ENCODE data around the gene H2BK1. TPM values are rescaled to one million over a fixed set of nuclear protein-coding genes. Genes with fewer than 3 reads are reported as not detected.

H2BK1 gene
- total RNA-seq, 1 experiment from 2014 or later, result 0.64 TPM

Other genes with a start within 250 kb of the H2BK1 start
- gene KCNH2, start 232.2 kb downstream of the H2BK1 start, total RNA-seq (2014; rRNA removed; shearing (Covaris generic)), result 0.58 and 0.84 TPM in 2 replicates
- gene NOS3, start 219.5 kb downstream of the H2BK1 start, total RNA-seq (2014; rRNA removed; shearing (Covaris generic)), result 0.29 and 0.60 TPM in 2 replicates
- 0.17 TPM in 1 of 2 replicates, not detected in the other for gene ATG9B, start 186.0 kb downstream of the H2BK1 start, total RNA-seq (2014; rRNA removed; shearing (Covaris generic))
- gene ABCB8, start 182.0 kb downstream of the H2BK1 start, total RNA-seq (2014; rRNA removed; shearing (Covaris generic)), result 25.2 and 26.5 TPM in 2 replicates
- gene ASIC3, start 162.0 kb downstream of the H2BK1 start, total RNA-seq (2014; rRNA removed; shearing (Covaris generic)), result 0.10 TPM in 1 of 2 replicates, not detected in the other
- 43.8 and 46.0 TPM in 2 replicates for gene CDK5, start 152.6 kb downstream of the H2BK1 start, total RNA-seq (2014; rRNA removed; shearing (Covaris generic))
- 61.6 and 82.9 TPM in 2 replicates for gene SLC4A2, start 150.9 kb downstream of the H2BK1 start, total RNA-seq (2014; rRNA removed; shearing (Covaris generic))
- gene FASTK, start 129.7 kb downstream of the H2BK1 start, total RNA-seq (2014; rRNA removed; shearing (Covaris generic)), result 70.0 and 100 TPM in 2 replicates
- 37.1 and 37.3 TPM in 2 replicates for gene TMUB1, start 127.0 kb downstream of the H2BK1 start, total RNA-seq (2014; rRNA removed; shearing (Covaris generic))
- gene AGAP3, start 124.0 kb downstream of the H2BK1 start, total RNA-seq (2014; rRNA removed; shearing (Covaris generic)), result 26.1 and 36.6 TPM in 2 replicates
- not detected in 2 replicates for gene GBX1, start 42.8 kb downstream of the H2BK1 start, total RNA-seq (2014; rRNA removed; shearing (Covaris generic))
- not detected in 2 replicates for gene ASB10, start 23.2 kb downstream of the H2BK1 start, total RNA-seq (2014; rRNA removed; shearing (Covaris generic))
- gene ABCF2, start 16.7 kb upstream of the H2BK1 start, total RNA-seq (2014; rRNA removed; shearing (Covaris generic)), result 88.1 and 92.4 TPM in 2 replicates
- gene CHPF2, start 22.0 kb upstream of the H2BK1 start, total RNA-seq (2014; rRNA removed; shearing (Covaris generic)), result 26.0 and 32.9 TPM in 2 replicates
- gene SMARCD3, start 38.2 kb upstream of the H2BK1 start, total RNA-seq (2014; rRNA removed; shearing (Covaris generic)), result 35.5 and 35.9 TPM in 2 replicates
- gene NUB1, start 131.3 kb upstream of the H2BK1 start, total RNA-seq (2014; rRNA removed; shearing (Covaris generic)), result 63.0 and 70.1 TPM in 2 replicates
- 0.88 TPM in 1 of 2 replicates, not detected in the other for gene WDR86, start 199.6 kb upstream of the H2BK1 start, total RNA-seq (2014; rRNA removed; shearing (Covaris generic))
- not detected in 2 replicates for gene CRYGN, start 229.7 kb upstream of the H2BK1 start, total RNA-seq (2014; rRNA removed; shearing (Covaris generic))

Data from H4 (cell line).